ENCODE results near the gene ADGRB3. TPM values are rescaled to one million over a fixed set of nuclear protein-coding genes. Genes with fewer than 3 reads are reported as not detected.
"Not testable (repeated sequence)": the region's sequence is repeated elsewhere in the genome, so short reads cannot be mapped to it uniquely, and the experiment has no call there.

ADGRB3 gene
- total RNA-seq, 1 donor from 2014 or later = not detected

GRCh38 chr6:68779366-68779765, 144.3 kb downstream of the ADGRB3 start:
- no peak for DNase-seq (ENCODE audit: low read depth in 2 of 2)

- DNase-seq (ENCODE audit: low read depth in 2 of 2) = not testable (repeated sequence)
Measured at GRCh38 chr6:68790128-68790527, 155.0 kb downstream of the ADGRB3 start.

DNA sequence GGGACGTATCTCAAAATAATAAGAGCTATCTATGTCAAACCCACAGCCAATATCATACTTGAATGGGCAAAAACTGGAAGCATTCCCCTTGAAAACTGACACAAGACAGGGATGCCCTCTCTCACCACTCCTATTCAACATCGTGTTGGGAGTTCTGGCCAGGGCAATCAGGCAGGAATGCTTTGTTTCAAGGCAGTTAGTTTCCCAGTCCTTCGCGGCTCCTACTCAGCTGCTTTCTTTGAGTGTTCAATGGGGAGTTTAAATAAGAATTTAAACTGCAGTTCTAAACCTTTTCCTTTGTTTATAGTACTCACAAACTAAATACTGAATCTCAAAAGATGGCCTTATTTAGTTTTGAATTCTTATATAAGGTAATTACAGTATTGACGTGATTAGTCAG, 179.9 kb downstream of the ADGRB3 start:
- DNase-seq (ENCODE audit: low read depth in 2 of 2) = not testable (repeated sequence)

DNA sequence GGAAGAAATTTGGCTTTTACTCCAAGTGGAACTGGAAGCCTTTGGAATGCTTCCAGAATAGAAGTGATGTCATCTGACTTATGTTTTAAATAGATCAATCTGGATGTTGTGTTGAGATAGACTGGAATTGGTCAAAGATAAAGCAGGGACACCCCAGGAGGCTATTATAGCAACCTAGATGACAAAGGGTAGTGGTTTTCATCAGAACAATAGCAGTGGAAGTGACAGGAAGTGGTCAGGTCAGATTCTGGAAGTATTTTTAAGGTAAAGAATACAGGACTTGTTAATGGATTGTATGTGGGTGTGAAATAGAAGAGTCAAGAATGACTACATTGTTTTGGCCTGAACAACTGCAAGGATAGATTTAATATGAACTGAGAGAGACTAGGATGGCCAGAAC, 191.4 kb downstream of the ADGRB3 start:
- no peak for DNase-seq (ENCODE audit: low read depth in 2 of 2)

GRCh38 chr6:68834551-68834950, 199.5 kb downstream of the ADGRB3 start:
- no peak for DNase-seq (ENCODE audit: low read depth in 2 of 2)

DNA sequence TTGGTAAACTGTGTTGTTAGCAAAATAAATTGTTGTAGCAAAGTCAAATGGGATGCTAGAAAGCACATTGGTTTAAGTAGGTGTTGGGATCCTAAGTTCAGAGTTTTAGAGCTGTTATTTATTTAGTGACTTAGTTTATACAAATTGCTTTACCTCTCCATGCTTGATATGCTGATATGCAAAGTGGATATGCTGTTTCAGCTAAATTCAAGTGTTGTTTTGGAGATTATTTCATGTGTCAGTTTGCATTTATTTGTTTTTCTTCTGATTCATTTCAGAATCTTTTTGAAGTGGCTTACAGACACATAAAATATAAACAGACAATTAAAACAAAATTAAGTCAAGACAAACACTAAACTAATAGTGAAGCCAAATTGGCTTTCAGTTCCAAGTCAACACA, 203.5 kb downstream of the ADGRB3 start:
- no peak for DNase-seq (ENCODE audit: low read depth in 2 of 2)

DNA sequence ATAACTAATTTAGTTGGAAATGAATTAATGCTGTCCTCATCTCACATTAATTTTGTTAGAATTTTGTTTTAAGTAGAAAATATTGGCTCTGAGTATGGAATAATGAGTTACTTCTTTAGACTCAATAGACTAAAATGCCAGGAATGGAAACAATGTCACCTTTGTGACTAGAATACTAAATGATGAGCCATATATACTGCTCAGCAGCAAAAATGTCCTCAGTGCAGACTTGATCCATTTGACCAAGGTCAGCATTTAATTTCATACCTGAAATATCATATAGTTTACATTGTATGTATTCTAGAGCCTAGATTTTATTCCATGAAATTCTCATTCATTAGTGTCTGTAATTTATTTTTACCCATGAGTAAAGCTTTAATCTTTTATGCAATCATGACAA, 217.7 kb downstream of the ADGRB3 start:
- no peak for DNase-seq (ENCODE audit: low read depth in 2 of 2)

GRCh38 chr6:68859233-68859632, 224.2 kb downstream of the ADGRB3 start:
- DNase-seq (ENCODE audit: low read depth in 2 of 2) = no peak

- no peak for DNase-seq (ENCODE audit: low read depth in 2 of 2)
Measured at GRCh38 chr6:68868646-68869045, 233.6 kb downstream of the ADGRB3 start.

DNA sequence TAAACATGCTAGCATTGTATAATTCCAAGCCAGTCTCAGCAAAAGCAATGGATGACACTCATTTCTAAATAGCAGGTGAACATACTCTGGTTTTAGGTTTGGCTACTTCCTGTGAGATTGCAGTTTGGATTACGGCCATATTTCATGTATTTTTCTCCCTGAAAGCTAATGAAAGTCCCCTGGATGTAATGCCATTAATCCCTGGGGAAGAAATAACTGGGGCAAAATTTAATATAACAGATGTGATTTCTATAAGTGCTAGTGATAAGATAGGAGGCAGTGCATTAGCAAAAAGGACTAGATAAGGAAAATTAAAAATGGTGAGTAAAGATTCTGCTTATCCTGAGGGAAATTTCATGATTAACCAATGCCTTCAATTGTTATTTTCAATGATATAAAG, 238.2 kb downstream of the ADGRB3 start:
- no peak for DNase-seq (ENCODE audit: low read depth in 2 of 2)

DNA sequence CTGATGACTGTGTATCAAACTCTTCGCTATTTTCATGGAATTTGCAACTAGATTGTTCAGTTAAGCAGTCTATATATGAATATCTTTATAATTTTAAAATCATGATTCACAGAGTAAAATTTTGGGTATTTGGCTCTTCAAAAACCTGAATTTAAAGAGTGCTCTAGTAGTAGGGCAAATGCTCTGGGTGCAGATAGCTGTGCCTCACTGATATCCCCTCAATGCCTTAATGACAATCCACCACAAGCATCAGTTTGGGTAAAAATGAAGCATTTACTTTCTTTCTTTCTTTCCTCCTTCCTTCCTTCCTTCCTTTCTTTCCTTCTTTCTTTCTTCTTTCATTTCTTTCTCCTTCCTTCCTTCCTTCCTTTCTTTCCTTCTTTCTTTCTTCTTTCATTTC, 239.7 kb downstream of the ADGRB3 start:
- no peak for DNase-seq (ENCODE audit: low read depth in 2 of 2)

DNA sequence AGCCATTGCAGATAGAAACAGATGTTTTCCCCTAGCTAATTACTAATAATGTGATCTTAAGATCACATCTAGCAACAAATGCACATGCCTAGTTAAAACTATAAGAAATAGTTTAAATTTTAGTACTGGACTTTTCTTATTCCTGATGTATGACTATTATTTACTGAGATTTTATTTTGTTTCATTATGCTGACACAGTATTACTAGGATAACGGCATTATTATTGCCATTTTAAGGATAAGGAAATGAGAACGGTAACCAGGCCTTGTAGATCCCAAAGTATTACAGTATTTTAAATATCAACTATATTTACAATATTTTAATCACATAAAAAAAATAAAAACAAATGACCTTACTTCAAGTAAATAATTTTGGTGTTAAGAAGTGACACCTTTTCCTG, 240.3 kb downstream of the ADGRB3 start:
- DNase-seq (ENCODE audit: low read depth in 2 of 2) = no peak

GRCh38 chr6:68876792-68877493, 241.9 kb downstream of the ADGRB3 start:
- DNase-seq (ENCODE audit: low read depth in 2 of 2) = no peak

GRCh38 chr6:68880050-68880813, 245.2 kb downstream of the ADGRB3 start:
- no peak for DNase-seq (ENCODE audit: low read depth in 2 of 2)

DNA sequence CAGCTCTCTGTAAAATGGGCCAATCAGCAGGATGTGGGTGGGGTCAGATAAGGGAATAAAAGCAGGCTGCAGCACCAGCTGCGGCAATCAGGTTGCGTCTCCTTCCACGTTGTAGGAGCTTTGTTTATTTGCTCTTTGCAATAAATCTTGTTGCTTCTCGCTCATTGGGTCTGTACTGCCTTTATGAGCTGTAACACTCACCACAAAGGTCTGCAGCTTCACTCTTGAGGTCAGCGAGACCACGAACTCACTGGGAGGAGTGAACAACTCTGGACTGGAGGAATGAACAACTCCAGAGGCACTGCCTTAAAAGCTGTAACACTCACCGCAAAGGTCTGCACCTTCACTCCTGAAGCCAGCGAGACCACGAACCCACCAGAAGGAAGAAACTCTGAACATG, 248.2 kb downstream of the ADGRB3 start:
- not testable (repeated sequence) for DNase-seq (ENCODE audit: low read depth in 2 of 2)

DNA sequence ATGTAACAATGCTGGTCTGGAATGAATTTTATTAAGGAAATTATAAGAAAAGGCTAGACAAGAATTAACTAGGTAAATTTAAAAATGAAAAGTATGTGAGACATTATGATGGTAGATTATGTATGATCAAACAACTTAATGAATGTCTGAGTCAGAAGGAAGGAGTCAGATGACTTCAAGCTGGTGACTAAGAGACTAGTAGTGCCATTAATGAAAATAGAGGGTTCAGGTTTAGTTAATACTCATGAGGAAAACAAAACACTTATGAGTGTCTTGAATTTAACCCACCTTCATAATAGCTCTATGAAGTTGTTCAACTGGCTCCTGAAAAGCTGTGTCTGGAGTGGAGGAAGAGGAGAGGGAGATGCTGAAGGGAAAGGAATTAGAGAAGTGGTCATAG, 256.3 kb downstream of the ADGRB3 start:
- no peak for DNase-seq (ENCODE audit: low read depth in 2 of 2)

DNA sequence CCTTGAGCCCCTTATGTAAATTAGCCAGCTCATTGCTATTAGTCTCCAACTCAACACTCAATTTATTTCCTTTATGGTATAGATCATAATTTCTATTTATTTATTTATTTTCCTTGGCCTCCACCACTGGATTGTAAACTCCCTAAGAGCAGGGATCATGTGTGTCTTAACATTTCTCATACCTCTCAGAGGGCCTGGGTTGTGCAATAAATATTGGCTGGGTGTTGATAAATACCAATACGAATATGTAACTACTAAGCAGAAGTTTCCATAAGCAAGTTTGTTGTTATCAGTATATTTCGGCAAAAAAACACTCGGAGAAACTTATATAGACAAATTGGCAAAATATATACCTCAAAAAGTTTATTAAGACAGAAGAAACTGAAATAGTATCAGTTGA, 257.4 kb downstream of the ADGRB3 start:
- no peak for DNase-seq (ENCODE audit: low read depth in 2 of 2)

GRCh38 chr6:68895929-68896328, 260.8 kb downstream of the ADGRB3 start:
- DNase-seq (ENCODE audit: low read depth in 2 of 2) = no peak

DNA sequence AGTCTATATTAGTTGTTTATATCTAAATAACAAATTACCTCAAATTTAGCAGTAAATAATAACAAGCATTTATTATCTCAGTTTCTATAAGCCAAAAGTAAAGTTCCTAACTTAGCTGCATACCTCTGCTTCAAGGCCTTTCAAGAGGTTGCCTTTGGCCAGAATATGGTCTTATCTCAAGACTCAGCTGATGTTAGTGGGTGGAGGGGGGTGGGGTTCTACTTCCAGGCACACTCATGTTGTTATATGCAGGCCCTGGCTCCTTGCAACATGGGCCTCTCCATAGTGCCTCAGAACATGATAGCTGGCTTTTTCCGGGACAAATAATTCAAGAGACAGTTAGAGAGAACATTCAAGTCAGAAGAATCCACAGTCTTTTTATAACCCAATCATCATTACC, 266.0 kb downstream of the ADGRB3 start:
- DNase-seq (ENCODE audit: low read depth in 2 of 2) = no peak

- no peak for DNase-seq (ENCODE audit: low read depth in 2 of 2)
Measured at GRCh38 chr6:68911334-68911733, 276.3 kb downstream of the ADGRB3 start.

DNA sequence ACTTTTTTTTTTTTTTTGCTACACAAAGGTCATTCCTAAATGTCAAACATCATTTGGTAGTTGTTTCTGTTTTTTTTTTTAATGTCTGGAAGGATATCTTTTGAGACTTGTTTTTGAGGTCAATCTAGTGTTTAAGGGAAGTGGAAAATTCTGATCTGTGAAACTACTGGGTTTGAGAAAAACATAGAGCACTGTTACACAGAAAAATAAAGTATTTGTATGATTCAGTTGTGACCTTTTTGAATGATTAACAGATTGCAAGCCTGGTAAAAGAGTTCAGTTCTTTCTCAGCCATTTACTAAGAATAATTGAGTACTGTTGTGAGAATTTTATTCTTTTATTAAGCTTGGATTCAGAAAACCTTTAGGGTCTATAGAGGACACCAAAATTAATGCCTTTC, 276.7 kb downstream of the ADGRB3 start:
- DNase-seq (ENCODE audit: low read depth in 2 of 2) = no peak

- not testable (repeated sequence) for DNase-seq (ENCODE audit: low read depth in 2 of 2)
Measured at GRCh38 chr6:68912805-68913204, 277.7 kb downstream of the ADGRB3 start.

DNA sequence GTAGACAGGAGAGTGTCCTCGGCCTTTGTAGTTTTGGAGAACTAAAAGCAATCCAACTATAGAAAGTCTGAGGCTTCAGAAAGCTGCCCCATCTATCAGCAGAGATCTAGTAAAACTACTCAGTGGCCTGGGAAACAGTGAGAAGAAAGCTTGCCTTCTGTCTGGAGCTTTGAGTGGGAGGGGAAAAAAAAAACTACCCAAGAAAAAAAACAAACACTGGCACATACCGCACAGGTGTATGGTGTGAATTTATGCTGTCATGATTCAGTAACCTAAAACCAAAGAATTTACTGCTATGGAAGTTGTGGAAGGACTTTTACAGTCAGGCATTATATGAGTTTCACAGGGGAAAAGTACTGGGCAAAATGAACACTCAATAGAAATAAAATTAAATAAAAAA, 280.5 kb downstream of the ADGRB3 start:
- DNase-seq (ENCODE audit: low read depth in 2 of 2) = no peak
